Endothelial cell of umbilical vein (primary cell): ENCODE data around the gene ACTG2. TPM values are rescaled to one million over a fixed set of nuclear protein-coding genes. Genes with fewer than 3 reads are reported as not detected.

Experiments used
- BruUV-seq: library from RNA; stranded (reverse); fragments of 400-500 nt; replicated peaks from 2 replicates; lab custom pipeline; 2021; lab: Mats Ljungman, UMichigan
- CTCF ChIA-PET: fragments of 300-600, 350-600 bp; sonication (Branson Sonifier 250); formaldehyde crosslinking; loops from one replicate; lab custom pipeline; 2021; ENCODE audit warnings: antibody characterized with exemption, inconsistent platforms; lab: Charles Lee
- POLR2A ChIA-PET: fragments of 300-600, 350-600 bp; sonication (Branson Sonifier 250); formaldehyde crosslinking; loops from one replicate; lab custom pipeline; 2021; ENCODE audit warnings: antibody characterized with exemption, inconsistent platforms; lab: Charles Lee
- DNase-seq: peaks from one replicate; pipeline ENCODE4 v3.0.0-alpha.2; 2011; ENCODE audit warnings: low read depth, low spot score
- FAIRE-seq: peaks from 2 replicates; lab custom pipeline; 2011; peaks lifted over from hg19 to GRCh38; lab: Jason Lieb, UNC
- H2AFZ ChIP-seq: 2 replicates; pipeline ENCODE4 v1.6.0; 2012; ENCODE audit warnings: low read depth, low read length, control low read depth, inconsistent platforms
- H3K27ac ChIP-seq: 2 replicates; pipeline ENCODE4 v1.5.1; 2011; ENCODE audit warnings: low read depth, mild to moderate bottlenecking, control low read depth, low read length, moderate library complexity; ENCODE audit not compliant: insufficient read depth
- H3K27me3 ChIP-seq, 2 experiments: 2 replicates each; pipeline versions ENCODE4 v1.6.0 to v1.6.1; 2011; ENCODE audit warnings: low read length in 2 of 2, mixed read lengths in 1 of 2; ENCODE audit not compliant: control insufficient read depth in 2 of 2, insufficient read depth in 2 of 2
- H3K36me3 ChIP-seq, 2 experiments: 2 replicates in 1 of 2; 3 replicates in 1 of 2; pipeline ENCODE4 v1.5.1; 2011; ENCODE audit warnings: low read length in 2 of 2, mild to moderate bottlenecking in 1 of 2, moderate library complexity in 1 of 2; ENCODE audit not compliant: control insufficient read depth in 2 of 2, insufficient read depth in 2 of 2; ENCODE audit errors: extremely low read depth in 1 of 2
- H3K4me1 ChIP-seq: 3 replicates; pipeline ENCODE4 v1.5.1; 2011; ENCODE audit warnings: mild to moderate bottlenecking, low read length; ENCODE audit not compliant: control insufficient read depth, insufficient read depth; ENCODE audit errors: extremely low read depth
- H3K4me2 ChIP-seq: 2 replicates; pipeline ENCODE4 v1.6.1; 2011; ENCODE audit warnings: low read length, control low read depth, mixed read lengths; ENCODE audit not compliant: insufficient read depth
- H3K4me3 ChIP-seq, 3 experiments: fragments of 200-600 bp in 1 of 3; sonication (generic), shearing (Covaris generic) in 1 of 3; replicated peaks in 1 of 3; 2 replicates each; pipeline ENCODE4 v1.5.1; 2011 to 2016; ENCODE audit warnings: control low read depth in 3 of 3, low read length in 3 of 3, mild to moderate bottlenecking in 2 of 3, inconsistent platforms in 1 of 3, low read depth in 1 of 3, moderate library complexity in 1 of 3; ENCODE audit not compliant: insufficient read depth in 1 of 3
- H3K79me2 ChIP-seq: 2 replicates; pipeline ENCODE4 v1.6.0; 2012; ENCODE audit warnings: low read length, inconsistent platforms; ENCODE audit not compliant: control insufficient read depth, insufficient read depth
- H3K9ac ChIP-seq: replicated peaks from 2 replicates; pipeline ENCODE3; 2011; ENCODE audit warnings: low read length, control low read depth; ENCODE audit not compliant: insufficient read depth; ENCODE audit errors: extremely low read depth
- H3K9me1 ChIP-seq: replicated peaks from 3 replicates; pipeline ENCODE4 v1.6.0; 2011; ENCODE audit warnings: mild to moderate bottlenecking, low read length; ENCODE audit not compliant: control insufficient read depth, insufficient read depth; ENCODE audit errors: extremely low read depth
- H3K9me3 ChIP-seq: replicated peaks from 2 replicates; pipeline ENCODE4 v1.5.1; 2012; ENCODE audit warnings: low read length, inconsistent platforms; ENCODE audit not compliant: control insufficient read depth, insufficient read depth
- H4K20me1 ChIP-seq: replicated peaks from 2 replicates; pipeline ENCODE3; 2011; ENCODE audit warnings: mild to moderate bottlenecking, low read length; ENCODE audit not compliant: control insufficient read depth, insufficient read depth; ENCODE audit errors: extremely low read depth
- CTCF ChIP-seq, 2 donors: IDR thresholded peaks; 1 replicate in 1 of 2; 2 replicates in 1 of 2; pipeline ENCODE4 v1.5.1; 2011; ENCODE audit warnings: low read length in 2 of 2, mild to moderate bottlenecking in 2 of 2, moderate library complexity in 2 of 2, control low read depth in 1 of 2, inconsistent platforms in 1 of 2, low read depth in 1 of 2; ENCODE audit not compliant: insufficient read depth in 1 of 2; ENCODE audit errors: extremely low read depth in 1 of 2
- EZH2 ChIP-seq: IDR thresholded peaks from 2 replicates; pipeline ENCODE4 v1.6.1; 2012; ENCODE audit warnings: borderline replicate concordance, low read depth, mild to moderate bottlenecking, moderate library complexity, low read length, inconsistent platforms; ENCODE audit not compliant: severe bottlenecking
- FOS ChIP-seq: IDR thresholded peaks from 2 replicates; pipeline ENCODE4 v1.6.1; 2011; ENCODE audit warnings: mild to moderate bottlenecking, low read length, moderate library complexity, borderline replicate concordance; ENCODE audit not compliant: insufficient read depth
- GATA2 ChIP-seq: IDR thresholded peaks from 2 replicates; pipeline ENCODE4 v1.7.0; 2011; ENCODE audit warnings: low read depth, mild to moderate bottlenecking, moderate library complexity, mixed read lengths, low read length; ENCODE audit not compliant: insufficient read length, insufficient read depth
- JUN ChIP-seq: IDR thresholded peaks from 2 replicates; pipeline ENCODE4 v1.6.1; 2011; ENCODE audit warnings: borderline replicate concordance, low read depth; ENCODE audit not compliant: insufficient read length, insufficient read depth
- MAX ChIP-seq: IDR thresholded peaks from 2 replicates; pipeline ENCODE4 v1.6.1; 2011; ENCODE audit not compliant: insufficient read depth, insufficient read length
- MYC ChIP-seq: IDR thresholded peaks from one replicate; pipeline ENCODE4 v1.6.1; 2011; ENCODE audit warnings: mild to moderate bottlenecking, low read depth, low read length
- POLR2A ChIP-seq: IDR thresholded peaks from 2 replicates; pipeline ENCODE4 v1.6.1; 2012; ENCODE audit warnings: low read depth, mild to moderate bottlenecking, control low read depth, low read length
- POLR2AphosphoS5 ChIP-seq: IDR thresholded peaks from 2 replicates; pipeline ENCODE4 v1.6.1; 2012; ENCODE audit warnings: low read depth, mild to moderate bottlenecking, control low read depth, low read length, moderate library complexity; ENCODE audit not compliant: insufficient read depth
- dilution Hi-C: fragments of 300-500 bp; cut with MboI; formaldehyde crosslinking; loops from one replicate; pipeline ENCODE4 v1.15.0; 2019; ENCODE audit warnings: low sequenced_read_pairs; ENCODE audit not compliant: extremely low pct_ligation_motif_present
- intact Hi-C: fragments of 100-400 bp; cut with micrococcal nuclease; formaldehyde crosslinking; loops from one replicate; pipeline ENCODE4 v1.10.0; 2022
- polyA plus RNA-seq, 4 experiments: library from polyadenylated mRNA; depleted of rRNA in 3 of 4; stranded (reverse) in 3 of 4; unstranded in 1 of 4; fragments of >200 nt; gene quantifications; 2 replicates each; pipeline versions ENCODE4 v1.2.1 to v1.2.3, GENCODE V29; 2011 to 2012; ENCODE audit warnings: missing spikeins in 1 of 4
- total RNA-seq: library from RNA; stranded (reverse); gene quantifications from 2 replicates; pipeline ENCODE4 v1.2.3, GENCODE V29; 2021

The ACTG2 gene
- total and polyA plus RNA-seq, 2 donors (not counting 3 experiments of a cell fraction or from before 2014, with no cell fraction given): not detected

- ChIA-PET POLR2A (interaction anchor here (0.6 kb wide), 1 partner anchor 11 kb away, joined by 4 read pairs; no protein-coding TSS in a partner anchor), CTCF (no interaction called here)
- intact Hi-C loops: no loop called here
Measured at GRCh38 chr2:73895473-73895872, 2.7 kb downstream of the ACTG2 start.

More at GRCh38 chr2:73895473-73895872, 2.7 kb downstream of the ACTG2 start:
- peaks cover 0 to 6% of the 10 kb centered on the region in 2 experiments for H3K27me3 ChIP-seq
- no peaks in the 10 kb centered on the region for H3K4me1 ChIP-seq
- TF ChIP-seq MAX (no peak), FOS (no peak), POLR2AphosphoS5 (no peak), MYC (no peak), CTCF (IDR thresholded peaks at IDR 0.05; ENCODE audit: extremely low read depth in 1 of 2, insufficient read depth in 1 of 2, low read depth in 1 of 2, low read length in 2 of 2) (no peak), GATA2 (no peak), EZH2 (no peak), JUN (no peak), POLR2A (no peak)
- no peaks in the 10 kb centered on the region for H3K79me2 ChIP-seq
- H2AFZ ChIP-seq: no peak overlapping the region
- BruUV-seq: no TSS peak
- dilution Hi-C loops: no loop called here
- H3K9me3 ChIP-seq: no peaks in the 10 kb centered on the region
- H4K20me1 ChIP-seq: no peaks in the 10 kb centered on the region
- H3K4me2 ChIP-seq: no peak overlapping the region
- H3K9me1 ChIP-seq: no peaks in the 10 kb centered on the region
- H3K36me3 ChIP-seq: no peaks in the 10 kb centered on the region
- no peak overlapping the region for H3K4me3 ChIP-seq
- DNase-seq: no peak
- no peak overlapping the region for H3K9ac ChIP-seq
- FAIRE-seq: no peak
- H3K27ac ChIP-seq: no peak overlapping the region
